NCI-H510A treated with DMSO at 0.1 percent for 48 hours (cell line): ENCODE measurements around the gene RIMS4.
A peak's percentile ranks its signal among the peaks of the same experiment; 100 is the strongest.

Experiments
- DNase-seq: peaks from one replicate; lab custom pipeline; 2025; lab: John Stamatoyannopoulos, UW

The RIMS4 gene

GRCh38 chr20:44762466-44763140 lies 47.7 kb downstream of the RIMS4 start:
- DNase-seq = no peak

- DNase-seq = no peak
Measured at GRCh38 chr20:44761423-44761822, 48.9 kb downstream of the RIMS4 start.

- DNase-seq = no peak
Measured at GRCh38 chr20:44759595-44759994, 50.8 kb downstream of the RIMS4 start.

GRCh38 chr20:44758247-44759101 lies 51.9 kb downstream of the RIMS4 start:
- no peak for DNase-seq

- no peak for DNase-seq
Measured at GRCh38 chr20:44756956-44757355, 53.4 kb downstream of the RIMS4 start.

- no peak for DNase-seq
Measured at GRCh38 chr20:44756011-44756688, 54.2 kb downstream of the RIMS4 start.

GRCh38 chr20:44754554-44754953 lies 55.8 kb downstream of the RIMS4 start:
- no peak for DNase-seq

- DNase-seq = no peak
Measured at GRCh38 chr20:44752099-44752931, 58.0 kb downstream of the RIMS4 start.

- DNase-seq = no peak
Measured at GRCh38 chr20:44750081-44750805, 60.1 kb downstream of the RIMS4 start.

- DNase-seq = no peak
Measured at GRCh38 chr20:44748005-44748370, 62.4 kb downstream of the RIMS4 start.

GRCh38 chr20:44747166-44748004 lies 63.0 kb downstream of the RIMS4 start:
- DNase-seq = peak; percentile 90

GRCh38 chr20:44746367-44747165 lies 63.8 kb downstream of the RIMS4 start:
- DNase-seq = peak; percentile 55

GRCh38 chr20:44745598-44746366 lies 64.6 kb downstream of the RIMS4 start, which contains the start of gene KCNK15:
TSS of gene KCNK15 (plus strand) at chr20:44745865. CDS start at chr20:44745911, 46 bp downstream.
- no peak for DNase-seq

GRCh38 chr20:44745122-44745597 lies 65.2 kb downstream of the RIMS4 start:
- no peak for DNase-seq

- DNase-seq = no peak
Measured at GRCh38 chr20:44743916-44744655, 66.3 kb downstream of the RIMS4 start.

GRCh38 chr20:44743080-44743701 lies 67.2 kb downstream of the RIMS4 start:
- DNase-seq = no peak
